ENCODE results near the gene SLC34A3. TPM values are rescaled to one million over a fixed set of nuclear protein-coding genes. Genes with fewer than 3 reads are reported as not detected.

Gene SLC34A3
- total and polyA plus RNA-seq, 2 donors (not counting 1 experiment from before 2014, with no cell fraction given) = not detected

- Histone ChIP-seq H3K4me2 (replicated peaks; ENCODE audit: low read depth, low read length, poor library complexity, severe bottlenecking) (no peak overlapping the region), H2AFZ (ENCODE audit: insufficient read depth, low read depth, low read length, poor library complexity, severe bottlenecking) (no peak overlapping the region), H3K9me3 (ENCODE audit: control extremely low read depth in 1 of 3, control insufficient read depth in 2 of 3, insufficient read depth in 1 of 3, low read length in 2 of 3) (no peaks in the 10 kb centered on the region), H3K79me2 (ENCODE audit: control insufficient read depth, insufficient read depth, low read length) (peaks cover 25% of the 10 kb centered on the region), H3K4me1 (ENCODE audit: control insufficient read depth in 2 of 2, insufficient read depth in 2 of 2, low read length in 2 of 2) (peaks cover 5% of the 10 kb centered on the region in 2 donors), H3K27me3 (replicated peaks in 1 of 4; ENCODE audit: control extremely low read depth in 1 of 4, control insufficient read depth in 3 of 4, insufficient read depth in 4 of 4, low read length in 3 of 4) (no peaks in the 10 kb centered on the region), H4K20me1 (ENCODE audit: control insufficient read depth, insufficient read depth, low read length, poor library complexity, severe bottlenecking) (peaks cover 20% of the 10 kb centered on the region), H3K27ac (ENCODE audit: low read length in 2 of 2) (no peak overlapping the region), H3K36me3 (replicated peaks in 1 of 2; ENCODE audit: control extremely low read depth in 1 of 2, control insufficient read depth in 1 of 2, extremely low read depth in 1 of 2, insufficient read depth in 2 of 2, low read length in 1 of 2) (peaks cover 0 to 14% of the 10 kb centered on the region in 2 experiments), H3K9ac (ENCODE audit: low read length) (no peak overlapping the region), H3K4me3 (ENCODE audit: control extremely low read depth in 1 of 5, extremely low read depth in 1 of 5, insufficient read depth in 1 of 5, low read depth in 2 of 5, low read length in 4 of 5) (no peak overlapping the region)
- intact Hi-C loops (cut with micrococcal nuclease) = no loop called here
- H3K9me3 Mint-ChIP-seq (ENCODE audit: insufficient read depth) = no peaks in the 10 kb centered on the region
- CTCF ChIA-PET = interaction anchor here (2.5 kb wide), 1 partner anchor 11 kb away, joined by 13 read pairs; no protein-coding TSS in a partner anchor
- no peak for DNase-seq
- POLR2A ChIA-PET = interaction anchor here (0.6 kb wide), 1 partner anchor 188 kb away, joined by 8 read pairs; no protein-coding TSS in a partner anchor
- WGBS (ENCODE audit: insufficient coverage) = 89% methylated on average over 19 of the region's 20 CpGs
- TF ChIP-seq CTCF (IDR thresholded peaks at IDR 0.05) (no peak), EZH2 (IDR thresholded peaks at IDR 0.05; ENCODE audit: borderline replicate concordance, insufficient read depth, low read depth, low read length, poor library complexity, severe bottlenecking) (no peak)
- no peaks in the 10 kb centered on the region for H3K27me3 Mint-ChIP-seq
- H3K27ac Mint-ChIP-seq = no peak overlapping the region
- H3K4me1 Mint-ChIP-seq = peaks cover 14% of the 10 kb centered on the region
- no peak for ATAC-seq (ENCODE audit: low read depth)
- H3K4me3 Mint-ChIP-seq = no peak overlapping the region
Measured at GRCh38 chr9:137247135-137247915, 16.6 kb downstream of the SLC34A3 start.

GRCh38 chr9:137247916-137248175 is 17.1 kb downstream of the SLC34A3 start:
- no peak overlapping the region for H3K9ac ChIP-seq (ENCODE audit: low read length)
- no peaks in the 10 kb centered on the region for H3K27me3 ChIP-seq (replicated peaks in 1 of 4; ENCODE audit: control extremely low read depth in 1 of 4, control insufficient read depth in 3 of 4, insufficient read depth in 4 of 4, low read length in 3 of 4)
- peaks cover 0 to 2% of the 10 kb centered on the region in 2 donors for H3K4me1 ChIP-seq (ENCODE audit: control insufficient read depth in 2 of 2, insufficient read depth in 2 of 2, low read length in 2 of 2)
- no peaks in the 10 kb centered on the region for H3K9me3 ChIP-seq (ENCODE audit: control extremely low read depth in 1 of 3, control insufficient read depth in 2 of 3, insufficient read depth in 1 of 3, low read length in 2 of 3)
- peaks cover 15% of the 10 kb centered on the region for H4K20me1 ChIP-seq (ENCODE audit: control insufficient read depth, insufficient read depth, low read length, poor library complexity, severe bottlenecking)
- POLR2A ChIA-PET = no interaction called here
- WGBS (ENCODE audit: insufficient coverage) = no CpG with 5 or more reads among the region's 6 CpGs
- CTCF ChIA-PET = interaction anchor here (0.7 to 2.5 kb wide), 2 partner anchors 11 to 18 kb away, joined by 3 to 13 read pairs; no protein-coding TSS in a partner anchor
- no peak overlapping the region for H3K4me3 ChIP-seq (ENCODE audit: control extremely low read depth in 1 of 5, extremely low read depth in 1 of 5, insufficient read depth in 1 of 5, low read depth in 2 of 5, low read length in 4 of 5)
- Mint-ChIP-seq H3K4me1 (peaks cover 9% of the 10 kb centered on the region), H3K27ac (no peak overlapping the region), H3K27me3 (no peaks in the 10 kb centered on the region), H3K9me3 (ENCODE audit: insufficient read depth) (no peaks in the 10 kb centered on the region), H3K4me3 (no peak overlapping the region)
- no peak overlapping the region for H3K4me2 ChIP-seq (replicated peaks; ENCODE audit: low read depth, low read length, poor library complexity, severe bottlenecking)
- no peak overlapping the region for H3K27ac ChIP-seq (ENCODE audit: low read length in 2 of 2)
- H3K79me2 ChIP-seq (ENCODE audit: control insufficient read depth, insufficient read depth, low read length) = peaks cover 19% of the 10 kb centered on the region
- intact Hi-C loops (cut with micrococcal nuclease) = no loop called here
- no peak overlapping the region for H2AFZ ChIP-seq (ENCODE audit: insufficient read depth, low read depth, low read length, poor library complexity, severe bottlenecking)
- peaks cover 0 to 9% of the 10 kb centered on the region in 2 experiments for H3K36me3 ChIP-seq (replicated peaks in 1 of 2; ENCODE audit: control extremely low read depth in 1 of 2, control insufficient read depth in 1 of 2, extremely low read depth in 1 of 2, insufficient read depth in 2 of 2, low read length in 1 of 2)
- ATAC-seq (ENCODE audit: low read depth) (no peak), DNase-seq (no peak)
- TF ChIP-seq CTCF (IDR thresholded peaks at IDR 0.05) (no peak), EZH2 (IDR thresholded peaks at IDR 0.05; ENCODE audit: borderline replicate concordance, insufficient read depth, low read depth, low read length, poor library complexity, severe bottlenecking) (no peak)

Measured in B cell (primary cell).